OCI-LY7 (cell line): ENCODE measurements around the gene DUSP9. TPM values are rescaled to one million over a fixed set of nuclear protein-coding genes. Genes with fewer than 3 reads are reported as not detected.

Source experiments
- BruUV-seq: library from RNA; stranded (reverse); fragments of 400-500 nt; replicated peaks from 2 replicates; lab custom pipeline; 2021; lab: Mats Ljungman, UMichigan
- CTCF ChIA-PET: fragments of 300-600 bp; sonication (Branson Sonifier 250); formaldehyde crosslinking; loops from one replicate; lab custom pipeline; 2022; ENCODE audit warnings: antibody characterized with exemption; ENCODE audit not compliant: unreplicated experiment; lab: Charles Lee
- POLR2A ChIA-PET: fragments of 300-600 bp; sonication (Branson Sonifier 250); formaldehyde crosslinking; loops from one replicate; lab custom pipeline; 2022; ENCODE audit warnings: antibody characterized with exemption; lab: Charles Lee
- DNase-seq: peaks from one replicate; pipeline ENCODE4 v3.0.0-alpha.2; 2015; ENCODE audit warnings: low spot score
- H2AFZ ChIP-seq: fragments of 200-600 bp; sonication (generic), shearing (Covaris generic); 2 replicates; pipeline ENCODE4 v1.6.1; 2014; ENCODE audit warnings: mild to moderate bottlenecking, antibody characterized with exemption, low read length, moderate library complexity
- H3K27ac ChIP-seq: fragments of 200-600 bp; sonication (generic); 2 replicates; pipeline ENCODE4 v1.5.1; 2014; ENCODE audit warnings: mixed run types, low read depth, mild to moderate bottlenecking, moderate library complexity, low read length, inconsistent platforms; ENCODE audit not compliant: poor library complexity, severe bottlenecking
- H3K36me3 ChIP-seq: fragments of 200-600 bp; sonication (generic); 2 replicates; pipeline ENCODE4 v1.6.1; 2014; ENCODE audit warnings: mild to moderate bottlenecking, antibody characterized with exemption, low read length, moderate library complexity, mixed read lengths; ENCODE audit not compliant: insufficient read depth
- H3K4me1 ChIP-seq: fragments of 200-600 bp; sonication (generic); 2 replicates; pipeline ENCODE4 v1.5.1; 2014; ENCODE audit warnings: mild to moderate bottlenecking, low read length; ENCODE audit not compliant: insufficient read depth, poor library complexity, severe bottlenecking
- H3K4me2 ChIP-seq: fragments of 200-600 bp; sonication (generic); 2 replicates; pipeline ENCODE4 v1.6.1; 2014; ENCODE audit warnings: mild to moderate bottlenecking, low read length
- H3K4me3 ChIP-seq: fragments of 200-600 bp; sonication (generic); 2 replicates; pipeline ENCODE4 v1.5.1; 2014; ENCODE audit warnings: mild to moderate bottlenecking, low read depth, low read length; ENCODE audit not compliant: poor library complexity, severe bottlenecking
- H3K79me2 ChIP-seq: fragments of 200-600 bp; sonication (generic); 2 replicates; pipeline ENCODE4 v1.6.1; 2016; ENCODE audit warnings: low read depth, mild to moderate bottlenecking, low read length, moderate library complexity, mixed read lengths; ENCODE audit not compliant: insufficient read depth
- H3K9me2 ChIP-seq: fragments of 200-600 bp; sonication (generic); 2 replicates; pipeline ENCODE4 v1.6.1; 2016; ENCODE audit warnings: mild to moderate bottlenecking, low read length, mixed read lengths; ENCODE audit not compliant: insufficient read depth
- H3K9me3 ChIP-seq: fragments of 200-600 bp; sonication (generic); 2 replicates; pipeline ENCODE4 v1.6.1; 2014; ENCODE audit warnings: mild to moderate bottlenecking, mixed run types, low read length, mixed read lengths
- H4K20me1 ChIP-seq: fragments of 200-600 bp; sonication (generic); 2 replicates; pipeline ENCODE4 v1.6.1; 2014; ENCODE audit warnings: mild to moderate bottlenecking, antibody characterized with exemption, low read length, moderate library complexity, mixed read lengths; ENCODE audit not compliant: insufficient read depth
- CTCF ChIP-seq: fragments of 200-600 bp; sonication (generic); conservative IDR thresholded peaks from 2 replicates; pipeline ENCODE4 v1.5.1; 2014; ENCODE audit warnings: mild to moderate bottlenecking, antibody characterized with exemption, low read length, moderate library complexity, mixed read lengths
- EZH2phosphoT487 ChIP-seq: fragments of 200-600 bp; sonication (generic); IDR thresholded peaks from 2 replicates; pipeline ENCODE4 v1.6.1; 2018; ENCODE audit warnings: low read depth, borderline replicate concordance, mild to moderate bottlenecking, mixed run types, antibody characterized with exemption, low read length, moderate library complexity, mixed read lengths
- intact Hi-C: fragments of 100-400 bp; cut with micrococcal nuclease; formaldehyde crosslinking; loops from one replicate; pipeline ENCODE4 v1.10.0; 2022; ENCODE audit not compliant: unreplicated experiment
- total RNA-seq, 2 experiments: library from RNA; depleted of rRNA in 1 of 2; stranded (reverse); fragments of >200 nt in 1 of 2; shearing (Covaris generic) in 1 of 2; gene quantifications; 2 replicates each; pipeline ENCODE4 v1.2.3, GENCODE V29; 2014 to 2022

DUSP9 gene
- total RNA-seq, 2 experiments from 2014 or later = not detected

- TF ChIP-seq CTCF (no peak), EZH2phosphoT487 (no peak)
- Histone ChIP-seq H3K4me3 (no peak overlapping the region), H3K27ac (no peak overlapping the region), H4K20me1 (no peaks in the 10 kb centered on the region), H3K4me2 (no peak overlapping the region), H2AFZ (no peak overlapping the region), H3K36me3 (no peaks in the 10 kb centered on the region), H3K9me3 (no peaks in the 10 kb centered on the region), H3K9me2 (no peaks in the 10 kb centered on the region), H3K79me2 (no peaks in the 10 kb centered on the region), H3K4me1 (no peaks in the 10 kb centered on the region)
- POLR2A ChIA-PET = no interaction called here
- CTCF ChIA-PET = no interaction called here
- intact Hi-C loops = no loop called here
- no peak for DNase-seq
- BruUV-seq = no TSS peak
Observed at GRCh38 chrX:153633607-153634180, 13.3 kb upstream of the DUSP9 start.

GRCh38 chrX:153634236-153634635, 12.8 kb upstream of the DUSP9 start:
- Histone ChIP-seq H4K20me1 (no peaks in the 10 kb centered on the region), H3K4me3 (no peak overlapping the region), H3K79me2 (no peaks in the 10 kb centered on the region), H3K9me2 (no peaks in the 10 kb centered on the region), H3K9me3 (no peaks in the 10 kb centered on the region), H3K4me1 (no peaks in the 10 kb centered on the region), H3K36me3 (no peaks in the 10 kb centered on the region), H3K27ac (no peak overlapping the region), H2AFZ (no peak overlapping the region), H3K4me2 (no peak overlapping the region)
- intact Hi-C loops = no loop called here
- CTCF ChIA-PET = no interaction called here
- no peak for TF ChIP-seq EZH2phosphoT487
- no peak for TF ChIP-seq CTCF
- DNase-seq = no peak
- BruUV-seq = no TSS peak
- POLR2A ChIA-PET = no interaction called here

GRCh38 chrX:153634832-153635231, 12.2 kb upstream of the DUSP9 start:
- intact Hi-C loops = no loop called here
- no peaks in the 10 kb centered on the region for H3K4me1 ChIP-seq
- H4K20me1 ChIP-seq = no peaks in the 10 kb centered on the region
- no peaks in the 10 kb centered on the region for H3K9me2 ChIP-seq
- H3K79me2 ChIP-seq = no peaks in the 10 kb centered on the region
- no peak overlapping the region for H3K27ac ChIP-seq
- TF ChIP-seq EZH2phosphoT487 (no peak), CTCF (no peak)
- no peak overlapping the region for H3K4me2 ChIP-seq
- ChIA-PET CTCF (no interaction called here), POLR2A (no interaction called here)
- H3K4me3 ChIP-seq = no peak overlapping the region
- no peak for DNase-seq
- no TSS peak for BruUV-seq
- no peaks in the 10 kb centered on the region for H3K36me3 ChIP-seq
- H2AFZ ChIP-seq = no peak overlapping the region
- H3K9me3 ChIP-seq = no peaks in the 10 kb centered on the region
